Heart left ventricle (tissue), 16 donors: Measurements from ENCODE around the gene CACNG6. TPM values are rescaled to one million over a fixed set of nuclear protein-coding genes. Genes with fewer than 3 reads are reported as not detected.

Source experiments
- ATAC-seq, 4 donors: fragments of 200-7000 bp; cut with Tn5 transposase; one replicate each; pipeline ENCODE4 v1.9.1; 2020 to 2022; ENCODE audit warnings: moderate library complexity in 4 of 4, mild to moderate bottlenecking in 3 of 4, moderate number of reproducible peaks in 1 of 4
- DNase-seq, 5 donors: peaks; one replicate each; pipeline ENCODE4 v3.0.0-alpha.2; 2020
- H3K27ac ChIP-seq, 12 donors: fragments of 200-600 bp; sonication (generic) in 4 of 12; one replicate each; pipeline versions ENCODE4 v1.5.0 to v1.8.0; 2016 to 2022; ENCODE audit warnings: mild to moderate bottlenecking in 2 of 12
- H3K27me3 ChIP-seq, 9 donors: fragments of 200-600 bp; sonication (generic) in 2 of 9; one replicate each; pipeline versions ENCODE4 v1.5.1 to v1.8.0; 2016 to 2022; ENCODE audit warnings: mild to moderate bottlenecking in 3 of 9
- H3K36me3 ChIP-seq, 9 donors: fragments of 200-600 bp; sonication (generic) in 2 of 9; one replicate each; pipeline versions ENCODE4 v1.5.0 to v1.8.0; 2018 to 2022; ENCODE audit warnings: mild to moderate bottlenecking in 2 of 9
- H3K4me1 ChIP-seq, 12 donors: fragments of 200-600 bp; sonication (generic) in 4 of 12; one replicate each; pipeline versions ENCODE4 v1.5.0 to v1.8.0; 2016 to 2022; ENCODE audit warnings: mild to moderate bottlenecking in 3 of 12
- H3K4me3 ChIP-seq, 12 donors: fragments of 200-600 bp; sonication (generic) in 4 of 12; one replicate each; pipeline versions ENCODE4 v1.5.0 to v1.8.0; 2017 to 2022; ENCODE audit warnings: mild to moderate bottlenecking in 9 of 12, moderate library complexity in 4 of 12
- H3K9me3 ChIP-seq, 12 donors: fragments of 200-600 bp; sonication (generic) in 4 of 12; one replicate each; pipeline versions ENCODE4 v1.5.0 to v1.8.0; 2016 to 2022; ENCODE audit warnings: mild to moderate bottlenecking in 1 of 12
- POLR2A ChIP-seq, 2 donors: fragments of 450-650 bp; IDR thresholded peaks; one replicate each; pipeline ENCODE4 v1.6.1; 2017; ENCODE audit warnings: antibody characterized with exemption in 2 of 2, mild to moderate bottlenecking in 2 of 2, moderate library complexity in 2 of 2
- WGBS, 4 donors: extraction: QIAGEN DNeasy Blood & Tissue Kit in 2 of 4; methylation state at CpG; one replicate each; pipeline versions ENCODE4 v1.1.5 to v1.1.7; 2013 to 2018; 5-methylcytosine and 5-hydroxymethylcytosine counted together
- intact Hi-C, 10 donors: fragments of 100-400 bp; cut with DNase I; formaldehyde crosslinking; loops; one replicate each; pipeline versions ENCODE4 v1.11.1 to v1.14.2; 2022
- long read RNA-seq, 3 donors: library from polyadenylated mRNA; unstranded; transcript quantifications; one replicate each; pipeline ENCODE4 v2.0.0, GENCODE V29; 2020 to 2021
- polyA plus RNA-seq, 2 donors: library from polyadenylated mRNA; stranded (reverse); fragments of 200-250 nt; gene quantifications; one replicate each; pipeline ENCODE4 v1.2.3, GENCODE V29; 2013
- total RNA-seq, 9 donors: library from RNA; depleted of rRNA in 2 of 9; stranded (reverse); fragments of >200 nt in 2 of 9; fragmentation: NEBNext Ultra II Directional in 3 of 9; extraction: Animal tissue kit (Norgen Biotek cat#: 25700) in 3 of 9; gene quantifications; one replicate each; pipeline versions ENCODE4 v1.1.0 to v1.2.4, GENCODE V29; 2016 to 2023
- TF ChIP-seq, protein P1 (sequence below), 12 donors: fragments of 200-600 bp; sonication (generic) in 4 of 12; IDR thresholded peaks; one replicate each; pipeline versions ENCODE4 v1.5.0 to v1.8.0; 2018 to 2022; ENCODE audit warnings: antibody characterized with exemption in 12 of 12, mild to moderate bottlenecking in 5 of 12
- donor health status: ischemic (EF 13 %, LVEDD 7.1; RV severe dilation, severe dysfunction).
- donor health status: healthy with polysubstance abuse.
- donor health status: DM: no; HTN: yes; CAD: no.
- donor health status: DM: no; HTN: no; CAD: no.
- donor health status: ischemic (EF 25% LVEDD 6.9; RV normal size, moderate dysfunction).
- donor health status: ischemic (EF 25% LVEDD 5.7; RV mildly dilated, moderate dysfunction).
- donor health status: healthy.
- donor health status: DM: yes; HTN: yes; CAD: no.
- donor health status: ischemic (EF 35%, LVEDD 5.7; RV mildly dilated, moderate dysfunction).
- donor health status: nonischemic (EF 11% LVEDD 7.7; RV severe dilation, severe dysfunction).
- donor health status: DM: yes; HTN: yes; CAD: no.
- donor health status: PGD.
- donor health status: ischemic (EF 29% LVEDD 5.4; RV normal size, mild dysfunction).
- donor health status: nonischemic (EF 23%, LVEDD 6.1; RV moderate dilation, normal function).

CACNG6 gene, protein sequence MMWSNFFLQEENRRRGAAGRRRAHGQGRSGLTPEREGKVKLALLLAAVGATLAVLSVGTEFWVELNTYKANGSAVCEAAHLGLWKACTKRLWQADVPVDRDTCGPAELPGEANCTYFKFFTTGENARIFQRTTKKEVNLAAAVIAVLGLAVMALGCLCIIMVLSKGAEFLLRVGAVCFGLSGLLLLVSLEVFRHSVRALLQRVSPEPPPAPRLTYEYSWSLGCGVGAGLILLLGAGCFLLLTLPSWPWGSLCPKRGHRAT
- total RNA-seq, result not detected
- polyA plus RNA-seq, result not detected
- long read RNA-seq, donor 1, result 0 reads
- long read RNA-seq, donor 2, result 0 reads
- long read RNA-seq, donor 3, result 0 reads

DNA sequence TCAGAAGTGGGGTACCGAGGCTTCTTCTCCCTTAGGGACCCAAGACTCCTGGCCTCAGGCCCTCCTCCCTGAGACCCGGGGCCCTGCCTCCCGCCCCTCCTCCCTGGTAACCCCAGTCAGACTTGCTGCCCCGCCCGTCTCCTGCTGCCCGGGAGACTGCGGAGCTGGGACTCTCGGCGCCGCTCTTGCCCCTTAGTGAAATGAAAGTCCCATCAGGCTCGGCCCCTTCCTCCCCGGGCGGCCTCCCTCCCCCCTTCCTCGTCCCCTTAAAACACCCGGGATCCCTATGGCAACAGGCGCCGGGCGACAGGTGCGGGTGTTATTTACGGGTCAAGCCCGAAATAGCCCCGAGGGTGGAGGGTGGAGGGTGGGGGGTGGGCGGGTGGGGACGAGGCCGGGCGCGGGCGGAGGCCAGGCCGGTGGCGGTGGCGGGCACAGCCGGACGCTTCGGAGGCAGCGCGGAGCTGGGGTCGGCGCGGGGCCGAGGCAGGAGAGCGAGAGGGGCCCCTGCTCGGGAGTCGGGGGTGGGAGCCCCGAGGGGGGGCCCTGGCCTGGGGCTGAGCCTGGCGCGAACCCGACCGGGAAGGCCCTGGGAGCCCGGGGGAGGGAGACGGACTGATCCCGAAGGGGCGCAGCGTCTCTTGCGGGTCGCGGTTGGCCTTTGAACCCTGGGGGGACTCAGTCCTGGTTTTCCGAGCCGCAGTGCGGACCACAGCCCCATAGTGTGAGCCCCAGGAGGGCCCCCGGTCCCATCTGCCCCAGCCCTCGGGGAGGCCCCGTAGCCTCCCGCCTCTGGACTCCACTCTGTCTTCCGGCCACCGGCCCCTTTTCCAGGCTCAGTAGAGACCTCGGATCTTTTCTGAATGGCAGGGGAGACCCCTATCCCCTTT, at the start of gene CACNG6:
TSS of gene CACNG6 (plus strand) at position 414 of the 890 bp plus-strand sequence. CDS start 1,241 bp downstream, outside the sequence.
- WGBS, 4 donors, result 3 to 15% (median 4%) methylated on average over 13 to 66 of the region's 66 CpGs
- Histone ChIP-seq H3K36me3 (no peaks in the 10 kb centered on the region), H3K4me1 (peaks cover 0 to 10% (median 3%) of the 10 kb centered on the region in 12 donors), H3K27me3 (peaks cover 19 to 60% (median 32%) of the 10 kb centered on the region in 9 donors), H3K9me3 (no peaks in the 10 kb centered on the region), H3K27ac (no peak within 1 kb of the TSS), H3K4me3 (peak within 1 kb of the TSS in 10 of 12 donors; percentile 3 to 44 (median 32))
- TF ChIP-seq POLR2A (IDR thresholded peaks at IDR 0.05), result no peak
- TF ChIP-seq, protein P1, sequence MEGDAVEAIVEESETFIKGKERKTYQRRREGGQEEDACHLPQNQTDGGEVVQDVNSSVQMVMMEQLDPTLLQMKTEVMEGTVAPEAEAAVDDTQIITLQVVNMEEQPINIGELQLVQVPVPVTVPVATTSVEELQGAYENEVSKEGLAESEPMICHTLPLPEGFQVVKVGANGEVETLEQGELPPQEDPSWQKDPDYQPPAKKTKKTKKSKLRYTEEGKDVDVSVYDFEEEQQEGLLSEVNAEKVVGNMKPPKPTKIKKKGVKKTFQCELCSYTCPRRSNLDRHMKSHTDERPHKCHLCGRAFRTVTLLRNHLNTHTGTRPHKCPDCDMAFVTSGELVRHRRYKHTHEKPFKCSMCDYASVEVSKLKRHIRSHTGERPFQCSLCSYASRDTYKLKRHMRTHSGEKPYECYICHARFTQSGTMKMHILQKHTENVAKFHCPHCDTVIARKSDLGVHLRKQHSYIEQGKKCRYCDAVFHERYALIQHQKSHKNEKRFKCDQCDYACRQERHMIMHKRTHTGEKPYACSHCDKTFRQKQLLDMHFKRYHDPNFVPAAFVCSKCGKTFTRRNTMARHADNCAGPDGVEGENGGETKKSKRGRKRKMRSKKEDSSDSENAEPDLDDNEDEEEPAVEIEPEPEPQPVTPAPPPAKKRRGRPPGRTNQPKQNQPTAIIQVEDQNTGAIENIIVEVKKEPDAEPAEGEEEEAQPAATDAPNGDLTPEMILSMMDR (IDR thresholded peaks at IDR 0.05), result no peak
- ATAC-seq, result no peak
- DNase-seq, result no peak
- intact Hi-C loops, result no loop called here

DNA sequence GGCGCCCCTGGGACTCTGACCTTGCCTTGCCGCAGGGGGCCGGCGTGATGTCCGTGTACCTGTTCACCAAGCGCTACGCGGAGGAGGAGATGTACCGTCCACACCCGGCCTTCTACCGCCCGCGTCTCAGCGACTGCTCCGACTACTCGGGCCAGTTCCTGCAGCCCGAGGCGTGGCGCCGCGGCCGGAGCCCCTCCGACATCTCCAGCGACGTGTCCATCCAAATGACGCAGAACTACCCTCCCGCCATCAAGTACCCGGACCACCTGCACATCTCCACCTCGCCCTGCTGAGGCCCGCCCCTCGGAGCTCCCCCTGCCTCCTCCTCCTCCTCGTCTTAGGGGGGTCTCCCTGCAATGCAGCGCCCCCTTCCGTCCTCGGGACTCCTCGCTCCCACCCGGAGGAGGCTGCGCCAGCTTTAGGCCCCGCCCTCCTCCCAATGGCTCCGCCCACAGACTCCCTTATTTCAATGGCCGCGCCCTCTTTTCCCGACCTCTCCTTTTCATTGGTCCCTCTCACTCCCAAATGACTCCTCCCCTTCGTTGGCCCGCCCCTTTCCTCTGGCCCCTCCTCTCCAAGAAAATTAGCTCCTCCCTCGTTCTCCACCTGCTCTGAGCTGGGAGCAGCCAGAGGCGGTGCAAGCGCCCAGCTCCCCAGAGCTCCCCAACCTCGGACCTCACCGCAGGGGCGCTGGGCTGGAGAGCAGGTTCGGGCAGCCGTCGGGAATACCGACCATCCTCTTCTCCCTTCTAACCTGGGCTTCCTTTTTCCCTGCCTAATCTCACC, 49.2 kb upstream of the CACNG6 start:
- Histone ChIP-seq H3K4me1 (no peaks in the 10 kb centered on the region), H3K9me3 (peaks cover 0 to 2% (median 0%) of the 10 kb centered on the region in 12 donors), H3K27me3 (peaks cover 13 to 72% (median 41%) of the 10 kb centered on the region in 9 donors), H3K27ac (no peak overlapping the region), H3K4me3 (no peak overlapping the region), H3K36me3 (no peaks in the 10 kb centered on the region)
- ATAC-seq (no peak), DNase-seq (no peak)
- TF ChIP-seq, protein P1 (IDR thresholded peaks at IDR 0.05), result no peak
- TF ChIP-seq POLR2A (IDR thresholded peaks at IDR 0.05), result no peak
- 4 to 7% (median 5%) methylated on average over 55 of the region's 55 CpGs for WGBS, 4 donors
- intact Hi-C loops, result no loop called here

DNA sequence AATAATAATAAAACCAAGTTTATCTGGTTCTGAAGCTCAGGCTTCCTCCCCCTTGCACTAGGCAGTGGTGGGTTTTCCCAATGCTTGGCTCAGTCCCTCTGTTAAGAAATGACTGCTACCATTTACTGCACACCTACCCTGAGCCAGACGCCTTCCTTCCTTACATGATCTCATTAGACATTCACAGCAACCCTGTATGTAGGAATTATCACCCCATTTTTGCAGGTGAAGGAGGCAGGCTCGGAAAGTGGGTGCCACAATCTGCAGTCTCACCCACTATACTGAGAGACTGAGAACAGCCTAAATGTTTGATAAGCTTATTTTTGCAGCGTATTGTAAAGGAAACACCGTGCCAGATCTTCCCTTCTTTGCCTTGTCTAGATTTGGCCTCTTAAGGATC, 47.0 kb upstream of the CACNG6 start:
- Histone ChIP-seq H3K36me3 (no peaks in the 10 kb centered on the region), H3K27me3 (peaks cover 13 to 85% (median 44%) of the 10 kb centered on the region in 9 donors), H3K9me3 (peaks cover 0 to 1% (median 0%) of the 10 kb centered on the region in 12 donors), H3K4me3 (no peak overlapping the region), H3K4me1 (no peaks in the 10 kb centered on the region), H3K27ac (no peak overlapping the region)
- TF ChIP-seq POLR2A (IDR thresholded peaks at IDR 0.05), result no peak
- TF ChIP-seq, protein P1 (IDR thresholded peaks at IDR 0.05), result no peak
- ATAC-seq, result no peak
- intact Hi-C loops, result no loop called here
- no peak for DNase-seq
- WGBS, 4 donors, result 70 to 79% (median 76%) methylated on average over 4 of the region's 4 CpGs
